Breast epithelium (tissue), 4 donors: ENCODE results near the gene FFAR1. TPM values are rescaled to one million over a fixed set of nuclear protein-coding genes. Genes with fewer than 3 reads are reported as not detected.

Experiments
- DNase-seq, 2 donors: peaks; one replicate each; pipeline ENCODE4 v3.0.0-alpha.2; 2019; ENCODE audit warnings: low spot score in 2 of 2
- H3K27ac ChIP-seq, 2 donors: fragments of 200-600 bp; sonication (generic) in 1 of 2; one replicate each; pipeline ENCODE4 v1.5.1; 2016 to 2019; ENCODE audit warnings: mild to moderate bottlenecking in 1 of 2
- H3K27me3 ChIP-seq, 2 donors: fragments of 200-600 bp; sonication (generic) in 1 of 2; one replicate each; pipeline versions ENCODE4 v1.5.1 to v1.6.0; 2017 to 2019; ENCODE audit warnings: control low read depth in 1 of 2, mild to moderate bottlenecking in 1 of 2
- H3K36me3 ChIP-seq: fragments of 200-600 bp; one replicate; pipeline ENCODE4 v1.5.1; 2019
- H3K4me1 ChIP-seq, 2 donors: fragments of 200-600 bp; sonication (generic); one replicate each; pipeline ENCODE4 v1.5.1; 2016 to 2019; ENCODE audit warnings: control low read depth in 1 of 2
- H3K4me3 ChIP-seq, 3 donors: fragments of 200-600 bp; sonication (generic); 1 replicate in 2 of 3; 2 replicates in 1 of 3; pipeline ENCODE4 v1.5.1; 2016 to 2019; ENCODE audit warnings: mild to moderate bottlenecking in 3 of 3, moderate library complexity in 2 of 3
- H3K9me3 ChIP-seq, 2 donors: fragments of 200-600 bp; sonication (generic) in 1 of 2; one replicate each; pipeline ENCODE4 v1.5.1; 2016 to 2019; ENCODE audit warnings: control low read depth in 1 of 2
- POLR2A ChIP-seq: fragments of 450-650 bp; IDR thresholded peaks from one replicate; pipeline ENCODE4 v1.6.1; 2016; ENCODE audit warnings: antibody characterized with exemption, mild to moderate bottlenecking, moderate library complexity
- POLR2AphosphoS5 ChIP-seq, 3 donors: sonication (generic); formaldehyde crosslinking; IDR thresholded peaks; one replicate each; pipeline ENCODE4 v1.6.1; 2017; ENCODE audit warnings: antibody characterized with exemption in 3 of 3
- intact Hi-C: fragments of 100-400 bp; cut with DNase I; formaldehyde crosslinking; loops from one replicate; pipeline ENCODE4 v1.15.1; 2023; ENCODE audit warnings: low total_unique reads
- total RNA-seq, 3 donors: library from RNA; depleted of rRNA; stranded (reverse); fragments of >200 nt; gene quantifications; one replicate each; pipeline ENCODE4 v1.1.0, GENCODE V29; 2016
- TF ChIP-seq, protein P1 (sequence below), 3 donors: fragments of 450-650 bp; IDR thresholded peaks; one replicate each; pipeline ENCODE4 v1.5.1; 2016 to 2017; ENCODE audit warnings: antibody characterized with exemption in 3 of 3, mild to moderate bottlenecking in 3 of 3, moderate library complexity in 3 of 3

Gene FFAR1, protein sequence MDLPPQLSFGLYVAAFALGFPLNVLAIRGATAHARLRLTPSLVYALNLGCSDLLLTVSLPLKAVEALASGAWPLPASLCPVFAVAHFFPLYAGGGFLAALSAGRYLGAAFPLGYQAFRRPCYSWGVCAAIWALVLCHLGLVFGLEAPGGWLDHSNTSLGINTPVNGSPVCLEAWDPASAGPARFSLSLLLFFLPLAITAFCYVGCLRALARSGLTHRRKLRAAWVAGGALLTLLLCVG (N-terminal part only)
- not detected for total RNA-seq

DNA sequence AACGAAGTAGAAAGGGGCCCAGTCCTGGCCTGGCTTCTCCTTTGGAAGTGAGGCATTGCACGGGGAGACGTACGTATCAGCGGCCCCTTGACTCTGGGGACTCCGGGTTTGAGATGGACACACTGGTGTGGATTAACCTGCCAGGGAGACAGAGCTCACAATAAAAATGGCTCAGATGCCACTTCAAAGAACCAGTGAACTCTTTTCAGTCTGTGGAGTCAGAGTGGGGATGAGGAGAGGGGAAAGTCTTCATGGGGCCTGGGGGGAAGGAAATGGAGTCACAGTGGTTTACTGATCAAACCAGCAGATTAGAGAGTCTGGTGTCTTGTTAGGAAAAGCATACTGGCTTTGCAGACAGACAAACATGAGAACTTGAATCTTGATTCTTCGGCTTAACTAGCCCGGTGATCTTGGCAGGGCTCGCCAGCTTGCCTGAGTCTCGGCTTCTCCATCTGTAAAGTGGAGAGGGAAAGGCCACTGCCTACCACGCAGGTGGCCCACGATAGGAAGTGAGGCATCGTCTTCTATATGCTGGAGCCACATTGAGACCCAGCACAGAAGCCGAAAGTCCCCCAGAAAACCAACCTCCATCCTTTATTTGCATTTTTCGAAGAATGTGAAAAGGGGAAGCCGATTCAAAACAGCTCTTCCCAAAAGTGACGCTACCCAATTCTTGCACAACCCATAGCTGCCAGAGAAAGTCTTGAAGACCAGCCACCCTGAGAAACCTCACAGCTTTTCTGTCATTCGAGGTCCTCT, at the start of gene FFAR1:
FFAR1 (plus strand) TSS at position 732 of the 759 bp plus-strand sequence. CDS start 3,650 bp downstream, outside the sequence.
- H3K4me1 ChIP-seq = no peaks in the 10 kb centered on the region
- H3K9me3 ChIP-seq = no peaks in the 10 kb centered on the region
- TF ChIP-seq POLR2AphosphoS5 (IDR thresholded peaks at IDR 0.05) = no peak
- no peak for TF ChIP-seq POLR2A
- TF ChIP-seq, protein P1, sequence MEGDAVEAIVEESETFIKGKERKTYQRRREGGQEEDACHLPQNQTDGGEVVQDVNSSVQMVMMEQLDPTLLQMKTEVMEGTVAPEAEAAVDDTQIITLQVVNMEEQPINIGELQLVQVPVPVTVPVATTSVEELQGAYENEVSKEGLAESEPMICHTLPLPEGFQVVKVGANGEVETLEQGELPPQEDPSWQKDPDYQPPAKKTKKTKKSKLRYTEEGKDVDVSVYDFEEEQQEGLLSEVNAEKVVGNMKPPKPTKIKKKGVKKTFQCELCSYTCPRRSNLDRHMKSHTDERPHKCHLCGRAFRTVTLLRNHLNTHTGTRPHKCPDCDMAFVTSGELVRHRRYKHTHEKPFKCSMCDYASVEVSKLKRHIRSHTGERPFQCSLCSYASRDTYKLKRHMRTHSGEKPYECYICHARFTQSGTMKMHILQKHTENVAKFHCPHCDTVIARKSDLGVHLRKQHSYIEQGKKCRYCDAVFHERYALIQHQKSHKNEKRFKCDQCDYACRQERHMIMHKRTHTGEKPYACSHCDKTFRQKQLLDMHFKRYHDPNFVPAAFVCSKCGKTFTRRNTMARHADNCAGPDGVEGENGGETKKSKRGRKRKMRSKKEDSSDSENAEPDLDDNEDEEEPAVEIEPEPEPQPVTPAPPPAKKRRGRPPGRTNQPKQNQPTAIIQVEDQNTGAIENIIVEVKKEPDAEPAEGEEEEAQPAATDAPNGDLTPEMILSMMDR (IDR thresholded peaks at IDR 0.05) = no peak
- no peaks in the 10 kb centered on the region for H3K27me3 ChIP-seq
- H3K36me3 ChIP-seq = no peaks in the 10 kb centered on the region
- DNase-seq = peak in 1 of 2 donors; percentile 48
- no peak within 1 kb of the TSS for H3K27ac ChIP-seq
- intact Hi-C loops = no loop called here
- H3K4me3 ChIP-seq = no peak within 1 kb of the TSS

GRCh38 chr19:35297922-35298321, 49.8 kb upstream of the FFAR1 start:
- intact Hi-C loops = no loop called here

DNA sequence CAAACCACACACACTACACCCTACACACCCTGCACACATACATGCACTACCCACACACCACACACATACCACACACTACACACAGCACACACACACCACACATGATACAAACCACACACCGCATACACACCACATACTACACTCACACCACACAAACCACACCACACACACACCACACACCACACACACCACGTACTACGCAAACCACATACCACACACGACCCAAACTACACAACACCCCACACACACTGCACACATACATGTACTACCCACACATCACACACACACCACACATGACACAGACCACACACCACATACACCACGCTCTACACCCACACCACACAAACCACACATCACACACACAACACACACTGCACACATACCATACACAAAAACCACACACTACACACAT, 49.1 kb upstream of the FFAR1 start:
- no peak overlapping the region for H3K4me3 ChIP-seq
- intact Hi-C loops = no loop called here
- no peak for DNase-seq
- H3K36me3 ChIP-seq = no peaks in the 10 kb centered on the region
- H3K27ac ChIP-seq = no peak overlapping the region
- no peak for TF ChIP-seq POLR2A
- TF ChIP-seq, protein P1 (IDR thresholded peaks at IDR 0.05) = no peak
- TF ChIP-seq POLR2AphosphoS5 (IDR thresholded peaks at IDR 0.05) = no peak
- no peaks in the 10 kb centered on the region for H3K4me1 ChIP-seq
- no peaks in the 10 kb centered on the region for H3K9me3 ChIP-seq
- no peaks in the 10 kb centered on the region for H3K27me3 ChIP-seq

More at GRCh38 chr19:35297922-35298321, 49.8 kb upstream of the FFAR1 start:
- TF ChIP-seq, protein P1 (IDR thresholded peaks at IDR 0.05) = no peak
- TF ChIP-seq POLR2A (no peak), POLR2AphosphoS5 (IDR thresholded peaks at IDR 0.05) (no peak)
- DNase-seq = no peak
- Histone ChIP-seq H3K9me3 (no peaks in the 10 kb centered on the region), H3K4me3 (no peak overlapping the region), H3K27ac (no peak overlapping the region), H3K27me3 (peaks cover 0 to 3% of the 10 kb centered on the region in 2 donors), H3K36me3 (no peaks in the 10 kb centered on the region), H3K4me1 (no peaks in the 10 kb centered on the region)

DNA sequence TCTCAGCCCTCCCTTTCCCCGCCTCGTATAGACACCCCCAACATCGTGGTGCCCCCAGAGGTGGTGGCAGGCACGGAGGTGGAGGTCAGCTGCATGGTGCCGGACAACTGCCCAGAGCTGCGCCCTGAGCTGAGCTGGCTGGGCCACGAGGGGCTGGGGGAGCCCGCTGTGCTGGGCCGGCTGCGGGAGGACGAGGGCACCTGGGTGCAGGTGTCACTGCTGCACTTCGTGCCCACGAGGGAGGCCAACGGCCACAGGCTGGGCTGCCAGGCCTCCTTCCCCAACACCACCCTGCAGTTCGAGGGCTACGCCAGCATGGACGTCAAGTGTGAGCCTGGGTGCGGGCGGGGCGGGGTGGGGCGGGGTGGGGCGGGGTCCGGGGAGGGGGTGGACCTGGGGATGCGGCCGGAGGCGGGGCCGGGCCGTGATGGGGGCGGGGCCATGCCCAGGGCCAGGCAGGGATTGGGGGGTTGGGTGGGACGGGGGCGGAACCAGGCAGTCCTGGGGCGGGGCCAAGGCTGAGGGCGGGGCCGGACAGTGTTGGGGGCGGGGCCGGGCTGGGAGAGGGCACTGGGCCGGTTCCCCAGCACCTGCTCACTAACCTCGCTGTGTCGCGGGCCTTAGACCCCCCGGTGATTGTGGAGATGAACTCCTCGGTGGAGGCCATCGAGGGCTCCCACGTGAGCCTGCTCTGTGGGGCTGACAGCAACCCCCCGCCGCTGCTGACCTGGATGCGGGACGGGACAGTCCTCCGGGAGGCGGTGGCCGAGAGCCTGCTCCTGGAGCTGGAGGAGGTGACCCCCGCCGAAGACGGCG, 48.0 kb upstream of the FFAR1 start:
- Histone ChIP-seq H3K9me3 (no peaks in the 10 kb centered on the region), H3K4me1 (no peaks in the 10 kb centered on the region), H3K36me3 (no peaks in the 10 kb centered on the region), H3K4me3 (no peak overlapping the region), H3K27ac (no peak overlapping the region), H3K27me3 (no peaks in the 10 kb centered on the region)
- intact Hi-C loops = no loop called here
- TF ChIP-seq POLR2A (no peak), POLR2AphosphoS5 (IDR thresholded peaks at IDR 0.05) (no peak)
- TF ChIP-seq, protein P1 (IDR thresholded peaks at IDR 0.05) = no peak
- DNase-seq = no peak

DNA sequence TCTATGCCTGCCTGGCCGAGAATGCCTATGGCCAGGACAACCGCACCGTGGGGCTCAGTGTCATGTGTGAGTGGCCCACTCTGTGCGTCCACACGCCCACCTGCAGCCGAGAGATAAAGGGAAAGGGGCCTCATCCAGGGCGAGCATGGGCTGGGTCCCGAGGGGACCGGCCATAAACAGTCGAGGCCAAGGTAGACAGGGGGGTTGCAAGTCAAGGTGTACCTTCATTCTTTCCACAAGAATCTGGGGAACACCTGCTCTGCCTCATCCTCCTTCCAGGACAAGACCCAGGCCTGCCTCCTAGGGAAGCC, 47.4 kb upstream of the FFAR1 start:
- Histone ChIP-seq H3K36me3 (no peaks in the 10 kb centered on the region), H3K4me3 (no peak overlapping the region), H3K9me3 (no peaks in the 10 kb centered on the region), H3K27ac (no peak overlapping the region), H3K4me1 (no peaks in the 10 kb centered on the region), H3K27me3 (no peaks in the 10 kb centered on the region)
- no peak for TF ChIP-seq POLR2AphosphoS5 (IDR thresholded peaks at IDR 0.05)
- TF ChIP-seq, protein P1 (IDR thresholded peaks at IDR 0.05) = no peak
- TF ChIP-seq POLR2A = no peak
- DNase-seq = no peak
- intact Hi-C loops = no loop called here
